Astrocyte of the cerebellum (primary cell): ENCODE measurements around the gene TMEM176B.

Source experiments
- DNase-seq: peaks from one replicate; pipeline ENCODE4 v3.0.0-alpha.2; 2011; ENCODE audit warnings: low read depth
- H3K4me3 ChIP-seq: 2 replicates; pipeline ENCODE4 v1.5.1; 2011; ENCODE audit warnings: mild to moderate bottlenecking, low read depth, low read length, moderate library complexity
- in situ Hi-C: cut with HindIII; loops from 2 replicates; pipeline ENCODE4 v1.10.0; 2017; ENCODE audit warnings: low sequenced_read_pairs
- TF ChIP-seq, protein P1 (sequence below): IDR thresholded peaks from 2 replicates; pipeline ENCODE4 v1.5.1; 2012; ENCODE audit warnings: low read length, low read depth, moderate library complexity, mild to moderate bottlenecking; ENCODE audit errors: missing control alignments

TMEM176B gene

DNA sequence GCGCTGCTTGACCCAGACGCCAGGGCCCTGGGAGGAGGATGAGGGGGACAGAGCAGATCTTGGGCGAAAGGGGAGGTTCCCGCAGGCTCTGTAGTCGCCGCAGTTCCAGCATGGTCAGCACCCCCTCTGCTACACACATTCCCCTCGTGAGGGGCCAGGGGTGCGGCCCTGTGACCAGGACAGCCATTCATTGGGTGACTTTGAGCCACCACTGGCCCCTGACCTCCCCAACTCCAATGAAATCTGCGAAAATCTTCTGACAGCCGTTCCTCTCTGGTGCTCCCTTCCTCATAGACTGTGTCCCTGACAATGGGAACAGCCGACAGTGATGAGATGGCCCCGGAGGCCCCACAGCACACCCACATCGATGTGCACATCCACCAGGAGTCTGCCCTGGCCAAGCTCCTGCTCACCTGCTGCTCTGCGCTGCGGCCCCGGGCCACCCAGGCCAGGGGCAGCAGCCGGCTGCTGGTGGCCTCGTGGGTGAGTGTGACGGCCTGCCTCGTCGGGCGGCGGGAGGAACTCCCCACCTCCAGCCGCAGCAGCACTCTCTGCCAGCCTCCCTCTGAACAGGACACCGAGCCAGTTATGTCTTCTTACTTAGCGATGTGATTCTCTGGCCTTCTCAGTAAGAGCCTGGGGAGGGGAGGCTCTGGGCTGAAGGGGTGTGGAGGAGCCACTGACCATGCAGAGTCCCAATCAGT lies 1.2 kb upstream of the TMEM176B start:
- no peak for DNase-seq
- TF ChIP-seq, protein P1, sequence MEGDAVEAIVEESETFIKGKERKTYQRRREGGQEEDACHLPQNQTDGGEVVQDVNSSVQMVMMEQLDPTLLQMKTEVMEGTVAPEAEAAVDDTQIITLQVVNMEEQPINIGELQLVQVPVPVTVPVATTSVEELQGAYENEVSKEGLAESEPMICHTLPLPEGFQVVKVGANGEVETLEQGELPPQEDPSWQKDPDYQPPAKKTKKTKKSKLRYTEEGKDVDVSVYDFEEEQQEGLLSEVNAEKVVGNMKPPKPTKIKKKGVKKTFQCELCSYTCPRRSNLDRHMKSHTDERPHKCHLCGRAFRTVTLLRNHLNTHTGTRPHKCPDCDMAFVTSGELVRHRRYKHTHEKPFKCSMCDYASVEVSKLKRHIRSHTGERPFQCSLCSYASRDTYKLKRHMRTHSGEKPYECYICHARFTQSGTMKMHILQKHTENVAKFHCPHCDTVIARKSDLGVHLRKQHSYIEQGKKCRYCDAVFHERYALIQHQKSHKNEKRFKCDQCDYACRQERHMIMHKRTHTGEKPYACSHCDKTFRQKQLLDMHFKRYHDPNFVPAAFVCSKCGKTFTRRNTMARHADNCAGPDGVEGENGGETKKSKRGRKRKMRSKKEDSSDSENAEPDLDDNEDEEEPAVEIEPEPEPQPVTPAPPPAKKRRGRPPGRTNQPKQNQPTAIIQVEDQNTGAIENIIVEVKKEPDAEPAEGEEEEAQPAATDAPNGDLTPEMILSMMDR, result no peak
- in situ Hi-C loops, result loop anchor here (5.0 kb wide), 1 partner anchor 36 kb away; no protein-coding TSS in a partner anchor
- H3K4me3 ChIP-seq, result no peak overlapping the region

DNA sequence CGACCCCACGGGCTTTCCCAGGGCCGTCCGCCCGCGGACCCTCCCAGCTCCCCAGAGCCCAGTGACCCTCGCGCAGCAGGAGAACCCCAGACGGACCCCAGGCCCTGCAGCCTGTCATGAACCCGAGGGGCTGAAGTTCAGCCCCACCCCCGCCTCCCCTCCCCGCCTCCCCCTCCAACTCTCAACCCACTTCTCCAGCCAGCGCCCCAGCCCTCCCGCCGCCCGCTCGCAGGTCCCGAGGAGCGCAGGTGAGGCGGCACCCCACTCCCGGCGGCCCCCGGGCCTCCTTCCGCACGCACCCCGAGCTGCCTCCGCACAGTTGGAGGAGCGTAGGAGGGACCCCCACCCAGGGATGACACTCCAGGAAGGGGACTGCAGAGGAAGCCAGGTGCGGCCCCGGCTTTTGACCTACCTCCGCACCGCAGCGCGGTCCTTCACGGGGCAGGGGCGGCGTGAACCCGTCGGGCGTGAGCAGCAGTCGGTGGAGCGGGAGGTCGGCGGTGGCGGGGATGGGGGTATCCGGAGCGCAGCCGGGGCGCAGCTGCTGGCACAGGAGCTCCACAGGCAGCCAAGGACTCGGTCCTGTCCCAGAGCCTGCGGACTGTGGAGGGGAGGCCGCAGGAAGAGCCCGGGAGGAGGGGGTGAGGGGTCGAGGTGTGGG lies 547 bp upstream of the TMEM176B start, which contains the start of gene TMEM176A:
TMEM176A (plus strand) TSS at position 189 of the 661 bp plus-strand sequence. CDS start 782 bp downstream, outside the sequence.
- TF ChIP-seq, protein P1, result no peak

DNA sequence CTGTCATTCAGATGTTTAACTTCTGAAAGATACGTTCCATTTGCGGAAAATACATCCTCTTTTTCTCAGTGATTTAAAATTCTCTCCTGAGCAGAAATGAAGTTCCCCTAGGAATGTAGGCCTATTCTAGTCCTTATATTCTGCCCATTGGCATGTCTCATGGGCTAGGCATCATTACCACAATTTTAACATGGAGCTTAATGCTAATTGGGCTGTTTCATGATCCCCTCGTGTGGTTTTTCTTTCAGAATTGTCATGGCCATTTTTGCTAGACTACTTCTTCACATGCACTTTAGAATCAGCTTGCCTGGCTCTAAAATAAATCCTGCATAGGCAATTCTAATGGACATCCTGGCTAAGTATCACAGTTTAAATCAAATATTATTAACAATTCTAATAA lies 1.0 kb downstream of the TMEM176B start:
- H3K4me3 ChIP-seq, result no peak overlapping the region
- TF ChIP-seq, protein P1, result no peak
- in situ Hi-C loops, result no loop called here
- no peak for DNase-seq

More for the DNA sequence above, 547 bp upstream of the TMEM176B start, which contains the start of gene TMEM176A:
- H3K4me3 ChIP-seq, result no peak within 1 kb of the TSS
- no peak for DNase-seq
- in situ Hi-C loops, result loop anchor here (5.0 kb wide), 1 partner anchor 37 kb away; no protein-coding TSS in a partner anchor

DNA sequence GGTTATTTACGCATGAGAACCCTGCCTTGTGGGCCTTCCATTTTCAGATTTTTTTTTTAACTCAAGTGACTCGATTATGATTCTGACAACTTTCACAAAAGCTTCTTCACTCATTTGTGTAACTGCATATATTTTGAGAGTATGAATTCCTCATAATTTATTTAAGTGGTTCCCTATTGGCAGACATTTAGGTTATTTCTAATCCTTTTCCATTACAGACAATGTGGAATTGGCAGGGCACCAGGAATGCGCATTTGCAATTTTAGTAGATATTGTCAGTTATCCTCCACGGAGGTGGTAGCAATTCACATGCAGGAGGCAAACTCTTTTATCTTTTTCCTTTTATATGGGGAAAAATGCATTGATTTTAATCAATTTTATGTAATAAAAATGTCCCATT lies 2.5 kb downstream of the TMEM176B start:
- TF ChIP-seq, protein P1, result no peak
- no peak overlapping the region for H3K4me3 ChIP-seq
- no peak for DNase-seq
- in situ Hi-C loops, result no loop called here

DNA sequence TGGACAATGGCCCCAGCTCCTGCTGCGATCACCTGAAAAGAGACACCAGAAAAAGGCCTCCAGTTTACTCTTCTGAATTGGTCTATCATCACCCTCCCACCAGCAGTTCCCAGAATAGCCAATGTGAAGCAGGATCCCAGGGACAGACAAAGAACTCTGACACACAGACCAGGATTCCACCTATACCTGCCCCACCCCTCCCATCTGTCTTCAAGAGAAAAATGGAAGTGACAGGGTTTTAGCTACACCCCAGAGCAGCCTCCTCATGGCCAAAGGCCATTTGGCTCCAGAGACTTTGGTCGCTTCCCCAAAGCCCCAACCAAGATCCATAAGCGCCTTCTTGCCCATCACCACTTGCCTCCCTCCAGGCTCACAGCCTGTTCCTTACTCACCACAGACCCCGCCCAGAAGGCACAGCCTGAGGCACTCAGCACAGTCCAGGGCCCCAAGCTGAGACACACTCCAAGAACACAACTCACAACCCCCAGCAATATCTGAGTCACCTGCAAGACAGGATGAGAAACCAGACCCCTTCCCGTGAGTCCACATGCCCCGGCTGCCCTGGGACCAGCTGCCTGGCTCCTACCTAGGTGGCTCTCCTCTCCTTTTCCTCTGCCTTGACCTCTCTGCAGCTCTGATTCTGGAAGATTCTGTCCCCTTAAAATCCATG lies 6.5 kb downstream of the TMEM176B start:
- TF ChIP-seq, protein P1, result no peak
- in situ Hi-C loops, result no loop called here
- DNase-seq, result no peak
- no peak overlapping the region for H3K4me3 ChIP-seq

DNA sequence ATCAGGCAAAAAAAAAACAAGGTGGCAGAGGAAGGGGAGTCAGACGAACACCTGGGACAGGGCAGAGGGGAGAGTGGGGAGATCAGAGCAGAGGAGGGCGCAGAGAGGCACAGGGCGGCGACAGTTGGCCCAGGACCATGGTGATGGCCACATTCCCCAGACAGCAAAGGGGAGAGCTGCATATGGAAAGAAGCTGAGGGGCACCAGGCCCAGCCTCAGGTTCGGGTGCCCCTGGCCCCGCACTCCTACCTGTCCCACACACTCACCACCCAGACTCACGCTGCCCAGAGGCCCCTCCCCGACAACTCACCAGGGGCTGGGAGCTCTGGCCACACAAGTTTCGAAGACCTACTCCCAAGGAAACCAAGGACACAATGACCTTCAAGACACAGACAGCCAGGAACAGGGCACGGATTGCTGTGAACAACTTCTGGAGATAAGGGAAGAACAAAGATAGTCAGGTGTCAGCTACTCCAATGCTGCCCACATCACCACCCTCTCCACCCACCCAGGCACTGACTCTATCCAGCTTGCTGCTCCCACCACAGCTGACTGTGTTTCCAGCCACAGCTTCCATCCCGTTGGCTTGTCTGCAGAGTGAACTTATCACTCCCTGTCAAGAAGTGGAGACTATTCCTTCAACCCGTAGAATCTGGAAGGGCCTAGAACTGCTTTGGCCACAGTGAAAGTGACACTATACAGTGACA lies 8.3 kb downstream of the TMEM176B start:
- no peak for DNase-seq
- TF ChIP-seq, protein P1, result no peak
- H3K4me3 ChIP-seq, result no peak overlapping the region
- in situ Hi-C loops, result no loop called here
